A549 (cell line): ENCODE measurements around the gene MSTN. TPM values are rescaled to one million over a fixed set of nuclear protein-coding genes. Genes with fewer than 3 reads are reported as not detected.

Experiments
- ATAC-seq, 2 experiments: fragments of 200-7000 bp in 1 of 2; fragments of >200 bp in 1 of 2; cut with Nextera tagmentation in 1 of 2; cut with Tn5 transposase in 1 of 2; 3 replicates each; pipeline versions ENCODE4 v1.8.0 to v1.9.1; 2018 to 2020; ENCODE audit warnings: mild to moderate bottlenecking in 1 of 2, moderate library complexity in 1 of 2
- CTCF ChIA-PET: fragments of 300-600 bp; sonication (Branson Sonifier 250); formaldehyde crosslinking; extraction: SDS; loops from one replicate; lab custom pipeline; 2021; ENCODE audit warnings: antibody characterized with exemption, inconsistent platforms; lab: Yijun Ruan, JAX
- POLR2A ChIA-PET: fragments of 350-600 bp; formaldehyde crosslinking; extraction: SDS; loops from one replicate; lab custom pipeline; 2021; ENCODE audit warnings: antibody characterized with exemption, inconsistent platforms; lab: Yijun Ruan, JAX
- DNase-seq, 2 experiments: peaks; one replicate each; pipeline versions ENCODE4 v3.0.0 to v3.0.0-alpha.2; 2011 to 2016; ENCODE audit warnings: low read depth in 1 of 2, low spot score in 1 of 2
- FAIRE-seq: peaks from 2 replicates; lab custom pipeline; 2011; peaks lifted over from hg19 to GRCh38; lab: Jason Lieb, UNC
- H3K27ac ChIP-seq, 2 experiments: fragments of >200 bp; sonication (Bioruptor Twin); formaldehyde crosslinking; 3 replicates each; pipeline ENCODE4 v1.5.1; 2016 to 2017
- H3K4me1 ChIP-seq: fragments of >200 bp; sonication (Bioruptor Twin); formaldehyde crosslinking; 3 replicates; pipeline ENCODE4 v1.6.1; 2016
- H3K4me2 ChIP-seq: fragments of >200 bp; sonication (Bioruptor Twin); formaldehyde crosslinking; 3 replicates; pipeline ENCODE4 v1.6.1; 2016
- H3K4me3 ChIP-seq: fragments of >200 bp; sonication (Bioruptor Twin); formaldehyde crosslinking; 3 replicates; pipeline ENCODE4 v1.5.1; 2016
- H3K9me3 ChIP-seq: fragments of >200 bp; sonication (Bioruptor Twin); formaldehyde crosslinking; 3 replicates; pipeline ENCODE4 v1.6.1; 2016
- ATOH8 ChIP-seq: fragments of 250-450 bp; sonication (Bioruptor Pico); IDR thresholded peaks from 2 replicates; pipeline ENCODE4 v1.5.0; 2020; ENCODE audit warnings: low read depth, mild to moderate bottlenecking, moderate library complexity
- BHLHE40 ChIP-seq: IDR thresholded peaks from 2 replicates; pipeline ENCODE4 v1.6.1; 2012; ENCODE audit warnings: low read depth, low read length, inconsistent platforms
- CBX2 ChIP-seq: fragments of 200-600 bp; sonication (generic); IDR thresholded peaks from 2 replicates; pipeline ENCODE4 v1.6.1; 2016; ENCODE audit warnings: low read depth, mild to moderate bottlenecking, borderline replicate concordance
- E2F6 ChIP-seq: IDR thresholded peaks from 2 replicates; pipeline ENCODE4 v1.6.1; 2012; ENCODE audit warnings: low read depth, borderline replicate concordance
- EHMT2 ChIP-seq: fragments of 200-600 bp; sonication (generic); IDR thresholded peaks from 2 replicates; pipeline ENCODE4 v1.6.1; 2016; ENCODE audit warnings: antibody characterized with exemption, low read depth, mild to moderate bottlenecking, moderate library complexity
- ESRRA ChIP-seq: fragments of 150-350 bp; IDR thresholded peaks from 2 replicates; pipeline ENCODE4 v1.6.1; 2014; ENCODE audit warnings: mild to moderate bottlenecking, low read length, borderline replicate concordance
- FOSB ChIP-seq: fragments of 250-450 bp; sonication (Bioruptor Pico); IDR thresholded peaks from 2 replicates; pipeline ENCODE4 v1.5.0; 2020; ENCODE audit warnings: mild to moderate bottlenecking, moderate library complexity
- HDAC2 ChIP-seq: fragments of 200-600 bp; sonication (generic); IDR thresholded peaks from 2 replicates; pipeline ENCODE4 v1.6.1; 2016
- HOXA7 ChIP-seq: fragments of 250-450 bp; sonication (Bioruptor Pico); IDR thresholded peaks from 2 replicates; pipeline ENCODE4 v1.5.0; 2020; ENCODE audit warnings: mild to moderate bottlenecking, moderate library complexity
- JUN ChIP-seq, 2 experiments: fragments of >200 bp; sonication (Bioruptor Twin); formaldehyde crosslinking; IDR thresholded peaks; 2 replicates in 1 of 2; 3 replicates in 1 of 2; pipeline ENCODE4 v1.6.1; 2016 to 2017
- JUNB ChIP-seq: fragments of >200 bp; sonication (Bioruptor Twin); formaldehyde crosslinking; IDR thresholded peaks from 2 replicates; pipeline ENCODE4 v1.6.1; 2016
- MAFK ChIP-seq: fragments of 450-650 bp; IDR thresholded peaks from 2 replicates; pipeline ENCODE4 v1.6.1; 2014; ENCODE audit not compliant: partially characterized antibody
- MYC ChIP-seq: IDR thresholded peaks from 2 replicates; pipeline ENCODE4 v1.6.1; 2012; ENCODE audit warnings: mild to moderate bottlenecking, inconsistent platforms, low read length, improper control_type of control experiment, borderline replicate concordance
- NFE2L2 ChIP-seq: fragments of 150-350 bp; conservative IDR thresholded peaks from 2 replicates; pipeline ENCODE4 v1.6.1; 2014; ENCODE audit warnings: low read length
- NPAS2 ChIP-seq: fragments of 250-450 bp; sonication (Bioruptor Pico); IDR thresholded peaks from 2 replicates; pipeline ENCODE4 v1.8.0; 2022; ENCODE audit warnings: mild to moderate bottlenecking, moderate library complexity, borderline replicate concordance
- PHF8 ChIP-seq: fragments of 200-600 bp; sonication (generic); IDR thresholded peaks from 2 replicates; pipeline ENCODE4 v1.6.1; 2016; ENCODE audit warnings: low read depth, mild to moderate bottlenecking, antibody characterized with exemption, moderate library complexity, borderline replicate concordance
- POLR2A ChIP-seq: IDR thresholded peaks from 2 replicates; pipeline ENCODE4 v1.6.1; 2012; ENCODE audit warnings: mild to moderate bottlenecking, low read length
- RCOR1 ChIP-seq: fragments of 150-350 bp; IDR thresholded peaks from 2 replicates; pipeline ENCODE4 v1.6.1; 2014; ENCODE audit warnings: antibody characterized with exemption, low read length, low read depth
- RFX5 ChIP-seq: fragments of 450-650 bp; IDR thresholded peaks from 2 replicates; pipeline ENCODE4 v1.7.1; 2014; ENCODE audit warnings: antibody characterized with exemption, mild to moderate bottlenecking, moderate library complexity
- RNF2 ChIP-seq: fragments of 200-600 bp; sonication (generic); IDR thresholded peaks from 2 replicates; pipeline ENCODE4 v1.6.1; 2016; ENCODE audit warnings: low read depth, mild to moderate bottlenecking, antibody characterized with exemption, moderate library complexity, borderline replicate concordance
- TP53 ChIP-seq: fragments of 250-450 bp; sonication (Bioruptor Pico); IDR thresholded peaks from 2 replicates; pipeline ENCODE4 v1.5.0; 2021; ENCODE audit warnings: mild to moderate bottlenecking, moderate library complexity
- ZSCAN20 ChIP-seq: fragments of 250-450 bp; sonication (Bioruptor Pico); IDR thresholded peaks from 2 replicates; pipeline ENCODE4 v1.8.0; 2022; ENCODE audit warnings: mild to moderate bottlenecking, moderate library complexity
- WGBS: methylation state at CpG from one replicate; pipeline ENCODE4 v1.1.6; 2017; ENCODE audit errors: missing lambda C conversion rate; 5-methylcytosine and 5-hydroxymethylcytosine counted together
- polyA plus RNA-seq, 4 experiments: library from polyadenylated mRNA; depleted of rRNA in 3 of 4; stranded (reverse); fragments of >200 nt; fragmentation: RNase III in 1 of 4; extraction: RNeasy Plus Mini Kit Qiagen cat#74134 plus additional on column Dnase treatment in 1 of 4; gene quantifications; 2 replicates in 3 of 4; 3 replicates in 1 of 4; pipeline ENCODE4 v1.2.3, GENCODE V29; 2011 to 2017
- TF ChIP-seq, protein P1 (sequence below): fragments of 150-350 bp; IDR thresholded peaks from 2 replicates; pipeline ENCODE4 v1.6.1; 2014; ENCODE audit warnings: low read depth, mild to moderate bottlenecking, low read length
- TF ChIP-seq, protein P2 (sequence below): IDR thresholded peaks from 2 replicates; pipeline ENCODE4 v1.6.1; 2012
- TF ChIP-seq, protein P3 (sequence below): fragments of 250-450 bp; sonication (Bioruptor Pico); IDR thresholded peaks from 2 replicates; pipeline ENCODE4 v1.5.0; 2021; ENCODE audit warnings: mild to moderate bottlenecking, moderate library complexity, borderline replicate concordance

MSTN gene
- polyA plus RNA-seq, 2 of the 4 experiments (the other 2 are of a cell fraction), result 0.06 to 0.13 TPM

GRCh38 chr2:190065839-190066238 lies 3.3 kb upstream of the MSTN start:
- CTCF ChIA-PET, result interaction anchor here (1.2 kb wide), 1 partner anchor 290 kb away, joined by 3 read pairs; no protein-coding TSS in a partner anchor
- Histone ChIP-seq H3K4me3 (no peak overlapping the region), H3K9me3 (no peaks in the 10 kb centered on the region), H3K4me2 (no peak overlapping the region), H3K4me1 (no peaks in the 10 kb centered on the region), H3K27ac (no peak overlapping the region)
- FAIRE-seq (no peak), ATAC-seq (no peak; a peak in 1 of 6 replicates), DNase-seq (no peak)
- 89% methylated on average over 4 of the region's 4 CpGs for WGBS
- POLR2A ChIA-PET, result interaction anchor here (0.9 kb wide), 1 partner anchor 282 kb away, joined by 3 read pairs; the partner anchor contains the start of genes ORMDL1 and PMS1
- TF ChIP-seq E2F6 (no peak), PHF8 (no peak), ZSCAN20 (CRISPR knock-in tag) (no peak), POLR2A (no peak), NPAS2 (CRISPR knock-in tag) (no peak), MAFK (no peak), RNF2 (no peak), BHLHE40 (no peak), FOSB (CRISPR knock-in tag) (no peak), EHMT2 (no peak), TP53 (CRISPR knock-in tag) (no peak), RCOR1 (no peak), NFE2L2 (no peak), ESRRA (no peak), ATOH8 (CRISPR knock-in tag) (no peak), HOXA7 (CRISPR knock-in tag) (no peak)
- TF ChIP-seq, protein P1, sequence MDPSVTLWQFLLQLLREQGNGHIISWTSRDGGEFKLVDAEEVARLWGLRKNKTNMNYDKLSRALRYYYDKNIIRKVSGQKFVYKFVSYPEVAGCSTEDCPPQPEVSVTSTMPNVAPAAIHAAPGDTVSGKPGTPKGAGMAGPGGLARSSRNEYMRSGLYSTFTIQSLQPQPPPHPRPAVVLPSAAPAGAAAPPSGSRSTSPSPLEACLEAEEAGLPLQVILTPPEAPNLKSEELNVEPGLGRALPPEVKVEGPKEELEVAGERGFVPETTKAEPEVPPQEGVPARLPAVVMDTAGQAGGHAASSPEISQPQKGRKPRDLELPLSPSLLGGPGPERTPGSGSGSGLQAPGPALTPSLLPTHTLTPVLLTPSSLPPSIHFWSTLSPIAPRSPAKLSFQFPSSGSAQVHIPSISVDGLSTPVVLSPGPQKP, result no peak
- TF ChIP-seq, protein P2, sequence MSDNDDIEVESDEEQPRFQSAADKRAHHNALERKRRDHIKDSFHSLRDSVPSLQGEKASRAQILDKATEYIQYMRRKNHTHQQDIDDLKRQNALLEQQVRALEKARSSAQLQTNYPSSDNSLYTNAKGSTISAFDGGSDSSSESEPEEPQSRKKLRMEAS, result no peak
- TF ChIP-seq, protein P3, sequence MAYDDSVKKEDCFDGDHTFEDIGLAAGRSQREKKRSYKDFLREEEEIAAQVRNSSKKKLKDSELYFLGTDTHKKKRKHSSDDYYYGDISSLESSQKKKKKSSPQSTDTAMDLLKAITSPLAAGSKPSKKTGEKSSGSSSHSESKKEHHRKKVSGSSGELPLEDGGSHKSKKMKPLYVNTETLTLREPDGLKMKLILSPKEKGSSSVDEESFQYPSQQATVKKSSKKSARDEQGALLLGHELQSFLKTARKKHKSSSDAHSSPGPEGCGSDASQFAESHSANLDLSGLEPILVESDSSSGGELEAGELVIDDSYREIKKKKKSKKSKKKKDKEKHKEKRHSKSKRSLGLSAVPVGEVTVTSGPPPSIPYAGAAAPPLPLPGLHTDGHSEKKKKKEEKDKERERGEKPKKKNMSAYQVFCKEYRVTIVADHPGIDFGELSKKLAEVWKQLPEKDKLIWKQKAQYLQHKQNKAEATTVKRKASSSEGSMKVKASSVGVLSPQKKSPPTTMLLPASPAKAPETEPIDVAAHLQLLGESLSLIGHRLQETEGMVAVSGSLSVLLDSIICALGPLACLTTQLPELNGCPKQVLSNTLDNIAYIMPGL (CRISPR knock-in tag), result no peak

- CTCF ChIA-PET, result interaction anchor here (0.8 to 1.6 kb wide), 2 partner anchors 39 to 265 kb away, joined by 4 read pairs; no protein-coding TSS in a partner anchor
- H3K9me3 ChIP-seq, result no peaks in the 10 kb centered on the region
Observed at GRCh38 chr2:190063624-190064023, 1.1 kb upstream of the MSTN start.

More at GRCh38 chr2:190063624-190064023, 1.1 kb upstream of the MSTN start:
- TF ChIP-seq JUN (IDR thresholded peaks at IDR 0.05) (no peak), E2F6 (no peak), FOSB (CRISPR knock-in tag) (no peak), RFX5 (no peak), HDAC2 (no peak), CBX2 (no peak), MYC (no peak), EHMT2 (no peak), JUNB (no peak), ZSCAN20 (CRISPR knock-in tag) (no peak), MAFK (no peak)
- TF ChIP-seq, protein P1, result no peak
- TF ChIP-seq, all 56 proteins: peak for 0
- no peak overlapping the region for H3K4me3 ChIP-seq
- no peak for ATAC-seq
- DNase-seq, result no peak
- H3K4me2 ChIP-seq, result no peak overlapping the region
- no peaks in the 10 kb centered on the region for H3K4me1 ChIP-seq
- 54% methylated on average over 2 of the region's 2 CpGs for WGBS
- H3K27ac ChIP-seq, result no peak overlapping the region
- POLR2A ChIA-PET, result interaction anchor here (0.6 kb wide), 1 partner anchor 11 kb away, joined by 3 read pairs; no protein-coding TSS in a partner anchor
- no peak for FAIRE-seq
